ENCODE results near the gene WDR83.
"Not testable (repeated sequence)": the region's sequence is repeated elsewhere in the genome, so short reads cannot be mapped to it uniquely, and the experiment has no call there.

WDR83 gene

DNA sequence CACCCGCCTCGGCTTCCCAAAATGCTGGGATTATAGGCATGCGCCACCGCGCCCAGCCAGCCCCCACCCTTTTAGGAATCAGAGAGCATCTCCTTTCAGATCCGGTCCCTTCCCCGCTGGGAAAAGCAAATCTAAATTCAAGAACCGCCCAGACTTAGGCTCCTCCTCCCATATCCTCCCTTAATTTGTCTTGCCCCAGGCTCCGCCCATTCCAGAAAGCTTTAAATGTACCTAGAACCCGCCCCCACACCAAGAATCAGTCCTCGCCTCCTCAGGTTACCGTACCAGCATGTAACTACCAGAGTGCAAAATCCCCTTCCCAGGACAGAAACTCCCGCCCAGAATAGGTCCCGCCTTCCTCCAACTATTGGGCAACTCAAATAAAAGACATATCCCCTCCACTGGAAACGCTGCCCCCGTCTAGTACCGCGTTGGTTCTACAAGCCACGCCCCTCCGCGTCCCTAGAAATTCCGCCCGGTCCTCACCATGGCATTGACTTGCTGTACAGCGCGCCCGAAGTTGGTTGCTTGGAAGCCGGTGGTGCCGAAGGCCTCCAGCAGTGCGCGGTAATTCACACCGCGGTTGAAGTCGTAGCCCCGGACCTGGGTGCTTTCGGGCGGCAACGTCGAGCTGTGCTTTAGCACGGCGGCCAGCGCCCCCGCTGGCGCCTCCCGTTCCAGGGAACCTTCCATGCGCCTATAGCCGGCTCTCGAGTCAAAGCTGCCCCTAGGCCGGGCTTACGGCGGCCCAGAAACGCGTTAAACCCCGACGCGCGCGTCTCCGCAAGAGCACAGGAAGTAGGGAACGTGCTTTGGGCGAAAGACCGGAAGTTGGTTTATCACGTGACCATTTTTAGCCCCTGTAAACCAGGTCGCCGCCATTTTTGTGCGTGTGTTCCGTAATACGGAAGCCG, 14.7 kb downstream of the WDR83 start, which contains the start of gene DHPS:
Gene DHPS, minus strand, starts transcription at position 807 of the 914 bp plus-strand sequence. Its CDS starts 114 bp downstream, at position 693.
- H3K27ac Mint-ChIP-seq = peak within 1 kb of the TSS; percentile 95
- no peaks in the 10 kb centered on the region for H3K27me3 Mint-ChIP-seq
- H3K4me3 Mint-ChIP-seq = peak within 1 kb of the TSS; percentile 87
- no peaks in the 10 kb centered on the region for H3K9me3 Mint-ChIP-seq
- CTCF ChIA-PET = interaction anchor here (0.8 to 1.7 kb wide), 3 partner anchors 10 to 127 kb away, joined by 3 to 5 read pairs (median 3); no protein-coding TSS in a partner anchor
- peaks cover 28% of the 10 kb centered on the region for H3K4me1 Mint-ChIP-seq
- peaks cover 35% of the 10 kb centered on the region for H3K36me3 Mint-ChIP-seq
- peak; percentile 94 for DNase-seq

DNA sequence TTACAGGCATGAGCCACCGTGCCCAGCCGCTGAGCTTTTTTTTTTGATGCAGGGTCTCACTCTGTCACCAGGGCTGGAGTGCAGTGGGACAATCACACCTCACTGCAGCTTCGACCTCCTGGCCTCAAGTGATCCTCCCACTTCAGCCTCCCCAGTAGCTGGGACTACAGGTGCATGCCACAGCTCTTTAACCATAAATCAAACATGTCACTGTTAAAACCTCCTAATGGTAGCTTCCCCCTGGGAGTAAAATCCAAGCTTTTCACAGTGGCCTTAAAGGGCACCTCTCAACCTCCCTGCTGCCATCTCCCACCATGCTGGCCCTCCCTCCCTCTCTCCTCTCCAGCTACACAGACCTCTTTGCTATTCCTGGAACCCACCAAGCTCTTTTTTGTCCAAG, 19.2 kb downstream of the WDR83 start:
- peaks cover 7% of the 10 kb centered on the region for H3K36me3 Mint-ChIP-seq
- CTCF ChIA-PET = no interaction called here
- peaks cover 8% of the 10 kb centered on the region for H3K4me1 Mint-ChIP-seq
- H3K9me3 Mint-ChIP-seq = no peaks in the 10 kb centered on the region
- peak overlapping the region; percentile 61 for H3K27ac Mint-ChIP-seq
- no peak overlapping the region for H3K4me3 Mint-ChIP-seq
- H3K27me3 Mint-ChIP-seq = no peaks in the 10 kb centered on the region
- no peak for DNase-seq

DNA sequence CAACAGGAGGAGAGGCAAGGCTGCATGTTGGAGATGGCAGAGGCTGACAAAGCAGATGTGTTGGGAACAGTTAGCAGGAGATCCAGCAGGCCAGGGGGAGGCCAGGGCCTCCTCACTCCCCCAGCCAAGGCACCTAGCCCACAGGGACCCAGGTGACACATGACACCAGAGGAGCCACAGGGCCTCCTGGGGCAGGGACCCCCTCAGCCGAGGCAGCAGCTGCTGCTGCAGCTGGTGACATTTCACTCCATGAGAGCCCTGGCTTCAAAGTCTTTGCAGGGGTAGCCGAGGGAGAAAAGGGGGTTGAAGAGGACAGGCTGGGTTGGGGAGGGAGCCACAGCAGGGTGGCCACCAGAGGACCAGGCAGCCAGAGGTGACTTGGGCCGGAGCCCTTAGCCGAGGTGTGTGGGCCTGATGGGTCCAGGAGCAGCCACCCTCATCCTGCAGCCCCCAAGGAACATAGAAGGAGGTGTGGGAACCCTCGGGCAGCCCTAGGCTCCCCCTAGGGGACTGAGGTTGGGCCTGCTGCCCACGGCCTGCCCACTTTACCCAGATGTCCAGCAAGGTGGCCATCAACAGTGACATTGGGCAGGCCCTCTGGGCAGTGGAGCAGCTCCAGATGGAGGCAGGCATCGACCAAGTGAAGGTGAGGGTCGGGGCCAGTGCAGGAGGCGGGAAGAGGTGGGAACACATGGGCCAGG, 21.0 kb downstream of the WDR83 start, which contains the start of gene GNG14:
Gene GNG14, plus strand, starts transcription at position 503 of the 701 bp plus-strand sequence. Its CDS starts 51 bp downstream, at position 554.
- H3K4me3 Mint-ChIP-seq = no peak within 1 kb of the TSS
- H3K9me3 Mint-ChIP-seq = no peaks in the 10 kb centered on the region
- DNase-seq = no peak
- CTCF ChIA-PET = no interaction called here
- no peaks in the 10 kb centered on the region for H3K36me3 Mint-ChIP-seq
- peaks cover 4% of the 10 kb centered on the region for H3K4me1 Mint-ChIP-seq
- H3K27me3 Mint-ChIP-seq = no peaks in the 10 kb centered on the region
- no peak within 1 kb of the TSS for H3K27ac Mint-ChIP-seq

DNA sequence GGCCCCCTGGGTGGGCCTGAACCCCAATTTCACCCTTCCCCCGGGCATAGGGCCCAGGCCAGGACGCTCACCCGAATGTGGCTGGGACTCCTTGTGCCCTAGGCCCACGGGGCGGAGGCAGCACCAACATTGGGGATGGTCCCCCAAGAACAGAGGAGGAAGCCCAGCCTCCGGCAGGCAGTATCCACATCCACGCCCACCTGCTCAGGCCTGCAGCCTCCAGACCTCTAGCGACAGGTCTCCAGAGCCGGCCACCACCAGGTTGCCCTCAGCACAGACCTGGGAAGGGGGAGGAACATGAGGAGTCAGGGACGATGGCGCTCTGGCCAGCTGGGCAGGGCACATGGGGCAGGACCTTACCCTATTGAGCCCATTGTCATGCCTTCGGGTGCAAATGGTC, 22.4 kb downstream of the WDR83 start:
- H3K9me3 Mint-ChIP-seq = no peaks in the 10 kb centered on the region

DNA sequence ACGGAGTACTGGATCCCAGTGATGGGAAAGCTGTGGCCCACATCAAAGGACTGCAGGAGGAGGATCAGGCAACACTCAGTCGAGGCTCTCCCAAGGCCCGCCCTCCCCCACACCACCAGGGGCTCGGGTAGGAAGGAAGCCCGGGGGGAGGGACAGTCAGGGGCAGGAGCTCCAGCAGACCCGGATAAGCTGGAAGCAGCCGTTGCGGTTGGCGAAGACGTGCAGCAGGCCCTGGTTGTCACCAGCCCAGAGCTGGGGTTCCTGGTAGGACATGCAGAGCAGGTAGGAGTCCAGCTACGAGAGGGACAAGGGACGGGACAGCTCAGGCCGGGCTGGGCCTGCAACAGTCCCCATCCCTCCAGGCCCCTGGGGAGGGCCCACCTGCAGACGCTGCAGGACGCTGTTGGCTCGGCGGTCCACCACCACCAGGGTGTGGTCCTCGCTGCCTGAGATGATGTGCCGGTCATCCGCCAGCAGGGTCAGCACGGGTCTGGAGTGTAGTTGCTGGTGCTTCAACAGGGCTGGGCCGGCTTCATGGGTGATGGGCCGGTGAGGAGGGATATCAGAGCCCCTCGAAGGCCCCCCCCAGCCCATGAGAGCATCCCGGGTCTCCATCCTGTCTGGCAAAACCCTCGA, 23.1 kb downstream of the WDR83 start:
- Mint-ChIP-seq H3K36me3 (no peaks in the 10 kb centered on the region), H3K4me1 (peaks cover 4% of the 10 kb centered on the region), H3K4me3 (no peak overlapping the region), H3K27me3 (no peaks in the 10 kb centered on the region), H3K9me3 (no peaks in the 10 kb centered on the region), H3K27ac (no peak overlapping the region)
- CTCF ChIA-PET = interaction anchor here (0.8 kb wide), 1 partner anchor 18 kb away, joined by 3 read pairs; no protein-coding TSS in a partner anchor
- DNase-seq = no peak

More for the DNA sequence above, 22.4 kb downstream of the WDR83 start:
- no peaks in the 10 kb centered on the region for H3K27me3 Mint-ChIP-seq
- H3K4me1 Mint-ChIP-seq = no peaks in the 10 kb centered on the region
- CTCF ChIA-PET = no interaction called here
- H3K36me3 Mint-ChIP-seq = no peaks in the 10 kb centered on the region
- DNase-seq = no peak
- no peak overlapping the region for H3K4me3 Mint-ChIP-seq
- no peak overlapping the region for H3K27ac Mint-ChIP-seq

DNA sequence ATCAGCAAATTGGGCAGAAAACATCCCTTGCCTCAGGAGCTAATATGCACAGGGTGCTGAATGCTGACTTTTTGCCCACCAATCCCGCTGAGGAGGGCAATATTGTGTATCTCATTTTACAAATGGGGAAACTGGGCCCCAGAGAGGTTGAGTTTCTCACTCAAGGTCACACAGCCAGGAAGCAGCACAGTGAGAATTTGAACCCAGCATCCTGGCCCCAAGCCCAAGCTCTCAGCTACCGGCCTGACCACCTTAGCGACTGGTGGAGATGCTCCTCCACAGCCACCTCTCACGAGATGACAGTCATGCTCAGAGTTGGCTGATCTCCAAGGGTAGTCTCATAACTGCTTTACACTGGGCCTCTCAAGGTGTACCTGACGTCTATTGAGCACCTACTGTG, 26.4 kb downstream of the WDR83 start:
- Mint-ChIP-seq H3K4me1 (peaks cover 22% of the 10 kb centered on the region), H3K9me3 (no peaks in the 10 kb centered on the region), H3K36me3 (peaks cover 4% of the 10 kb centered on the region), H3K4me3 (no peak overlapping the region), H3K27me3 (no peaks in the 10 kb centered on the region), H3K27ac (no peak overlapping the region)
- no peak for DNase-seq
- CTCF ChIA-PET = interaction anchor here (0.7 to 1.0 kb wide), 2 partner anchors 12 to 100 kb away, joined by 3 read pairs; no protein-coding TSS in a partner anchor

DNA sequence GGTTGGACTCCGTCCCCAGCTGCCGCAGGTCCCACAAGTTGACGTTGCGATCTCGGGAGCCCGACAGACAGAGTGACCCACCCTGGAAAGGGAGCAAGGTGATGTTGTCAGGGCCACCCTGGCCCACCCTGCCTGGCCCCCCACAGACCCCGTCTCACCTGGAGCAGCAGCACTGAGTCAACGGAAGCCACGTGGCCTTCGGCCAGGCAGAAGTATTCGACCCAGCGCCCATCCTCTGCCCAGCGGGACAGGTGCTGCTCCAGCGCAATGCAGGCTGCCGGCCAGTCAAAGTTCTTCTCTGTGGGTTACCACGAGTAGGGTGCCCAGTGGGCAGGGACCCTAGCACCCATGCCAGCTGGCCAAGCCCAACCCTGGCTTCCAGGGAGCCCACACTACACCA, 28.0 kb downstream of the WDR83 start:
- DNase-seq = no peak
- Mint-ChIP-seq H3K36me3 (peaks cover 8% of the 10 kb centered on the region), H3K4me3 (peak overlapping the region; percentile 88), H3K9me3 (no peaks in the 10 kb centered on the region), H3K4me1 (peaks cover 24% of the 10 kb centered on the region), H3K27me3 (no peaks in the 10 kb centered on the region), H3K27ac (peak overlapping the region; percentile 49)
- CTCF ChIA-PET = interaction anchor here (0.9 kb wide), 1 partner anchor 16 kb away, joined by 3 read pairs; no protein-coding TSS in a partner anchor

DNA sequence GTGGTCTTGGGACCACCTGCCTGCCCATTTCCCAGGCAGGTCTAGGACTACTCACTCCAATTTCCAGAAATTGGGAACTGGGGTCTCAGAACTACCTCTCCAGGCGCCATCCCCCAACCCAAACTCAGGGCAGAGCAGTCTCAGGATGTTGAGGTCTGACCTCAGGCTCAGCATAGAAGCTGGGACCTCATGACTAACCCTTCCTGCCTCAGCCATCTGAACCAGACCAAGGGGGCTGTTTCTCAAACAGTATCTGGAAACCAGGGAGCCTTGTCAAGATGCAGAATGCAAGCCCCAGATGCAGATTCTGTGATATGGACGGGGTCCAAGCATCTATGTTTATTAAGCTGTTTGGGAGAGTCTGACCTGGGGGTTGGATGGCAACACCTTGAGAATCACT, 28.5 kb downstream of the WDR83 start:
- Mint-ChIP-seq H3K4me3 (peak overlapping the region; percentile 88), H3K27me3 (no peaks in the 10 kb centered on the region), H3K9me3 (no peaks in the 10 kb centered on the region), H3K27ac (no peak overlapping the region), H3K4me1 (peaks cover 24% of the 10 kb centered on the region), H3K36me3 (peaks cover 8% of the 10 kb centered on the region)
- DNase-seq = no peak
- CTCF ChIA-PET = interaction anchor here (0.8 to 0.9 kb wide), 3 partner anchors 17 to 27 kb away, joined by 3 to 4 read pairs (median 4); no protein-coding TSS in a partner anchor

DNA sequence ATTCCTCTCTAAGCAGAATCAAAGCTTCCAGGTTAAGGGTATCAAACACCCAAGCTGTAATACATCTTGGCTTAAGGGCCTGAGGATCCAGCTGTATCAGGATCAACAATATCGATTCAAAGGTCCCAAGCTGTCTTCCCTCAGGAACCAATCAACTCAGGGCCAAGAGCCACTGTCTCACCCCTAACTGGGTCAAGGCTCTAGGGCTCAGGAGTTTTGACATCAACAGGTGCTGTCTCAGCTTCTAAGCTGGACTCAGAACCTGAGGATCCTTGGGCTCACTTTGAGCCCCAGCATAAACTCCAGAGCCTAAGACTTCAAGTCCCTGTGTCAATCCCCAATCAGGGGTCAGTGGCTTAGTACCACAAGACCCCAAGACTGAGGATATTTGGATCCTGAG, 28.9 kb downstream of the WDR83 start:
- peaks cover 24% of the 10 kb centered on the region for H3K4me1 Mint-ChIP-seq
- CTCF ChIA-PET = interaction anchor here (0.8 to 0.9 kb wide), 3 partner anchors 17 to 26 kb away, joined by 3 to 4 read pairs (median 4); no protein-coding TSS in a partner anchor
- no peaks in the 10 kb centered on the region for H3K27me3 Mint-ChIP-seq
- H3K36me3 Mint-ChIP-seq = peaks cover 8% of the 10 kb centered on the region
- no peak overlapping the region for H3K27ac Mint-ChIP-seq
- H3K9me3 Mint-ChIP-seq = no peaks in the 10 kb centered on the region
- H3K4me3 Mint-ChIP-seq = peak overlapping the region; percentile 88
- no peak for DNase-seq

DNA sequence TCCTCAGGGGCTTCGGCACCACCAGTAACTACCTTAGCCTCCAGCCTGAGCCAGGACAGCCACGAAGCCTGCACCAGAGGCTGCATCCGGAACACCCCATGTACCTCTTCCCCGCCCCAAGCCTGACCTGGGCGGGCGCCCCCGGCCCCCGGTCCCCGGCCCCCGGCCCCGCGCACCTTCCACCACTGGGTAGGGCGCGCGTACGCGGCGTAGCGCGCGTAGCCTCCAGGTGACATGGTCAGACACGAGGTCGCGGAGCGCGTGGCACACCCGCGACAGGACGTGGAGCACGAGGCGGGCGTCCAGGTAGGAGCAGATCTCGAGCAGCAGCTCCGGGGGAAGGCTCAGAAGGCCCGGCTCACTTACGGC, 29.4 kb downstream of the WDR83 start:
- no peaks in the 10 kb centered on the region for H3K9me3 Mint-ChIP-seq

DNA sequence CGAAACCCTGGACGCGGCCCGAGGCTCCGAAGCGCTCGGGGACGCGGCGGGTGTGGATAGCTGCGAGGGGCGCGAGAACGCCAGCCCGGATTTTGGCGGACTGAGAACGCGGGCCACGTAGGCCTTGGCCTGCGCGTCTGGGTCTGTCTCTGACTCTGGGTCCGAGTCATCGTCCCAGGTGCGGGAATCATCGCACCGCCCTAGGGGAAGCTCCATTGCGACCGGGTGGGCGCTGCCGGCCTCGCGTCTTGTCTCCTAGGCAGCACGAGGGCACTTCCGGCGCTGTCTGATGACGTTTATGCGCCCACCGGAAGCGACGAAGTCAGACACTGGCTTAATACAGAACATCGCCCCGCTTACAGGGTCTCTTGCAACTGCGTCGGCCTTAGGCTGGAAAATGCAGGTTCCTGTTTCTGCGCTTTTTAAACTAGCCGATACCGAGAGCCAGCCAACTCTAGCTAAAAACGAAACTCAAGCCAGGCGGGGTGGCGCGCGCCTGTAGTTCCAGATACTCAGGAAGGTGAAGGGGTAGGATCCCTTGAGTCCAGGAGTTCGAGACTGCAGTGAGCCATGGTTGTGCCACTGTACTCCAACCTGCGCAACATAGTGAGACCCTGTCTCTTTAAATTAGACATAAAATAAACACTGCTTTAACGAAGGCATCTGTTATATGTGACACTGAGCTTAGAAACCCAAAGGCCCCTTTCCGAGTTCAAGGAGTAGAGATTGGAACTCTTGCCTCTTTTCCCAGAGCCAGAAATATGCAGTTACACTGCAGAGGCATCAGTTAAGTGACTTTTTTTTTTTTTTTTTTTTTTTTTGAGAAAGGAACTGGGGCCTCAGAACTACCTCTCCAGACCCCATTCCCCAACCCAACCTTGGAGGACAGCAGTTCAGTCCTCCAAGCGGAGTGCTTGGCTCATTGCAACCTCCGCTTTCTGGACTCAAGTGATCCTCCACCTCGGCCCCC, 30.0 kb downstream of the WDR83 start, which contains the start of gene FBXW9:
Gene FBXW9, minus strand, starts transcription at position 266 of the 970 bp plus-strand sequence. Its CDS starts 50 bp downstream, at position 216.
- DNase-seq = peak; percentile 99
- Mint-ChIP-seq H3K27me3 (no peaks in the 10 kb centered on the region), H3K4me3 (peak within 1 kb of the TSS; percentile 88), H3K9me3 (no peaks in the 10 kb centered on the region), H3K27ac (peak within 1 kb of the TSS; percentile 97), H3K36me3 (peaks cover 12% of the 10 kb centered on the region), H3K4me1 (peaks cover 24% of the 10 kb centered on the region)
- CTCF ChIA-PET = no interaction called here

More for the DNA sequence above, 29.4 kb downstream of the WDR83 start:
- peak overlapping the region; percentile 97 for H3K27ac Mint-ChIP-seq
- DNase-seq = peak; percentile 49
- peaks cover 12% of the 10 kb centered on the region for H3K36me3 Mint-ChIP-seq
- CTCF ChIA-PET = interaction anchor here (0.8 kb wide), 1 partner anchor 19 kb away, joined by 4 read pairs; no protein-coding TSS in a partner anchor
- H3K27me3 Mint-ChIP-seq = no peaks in the 10 kb centered on the region
- H3K4me1 Mint-ChIP-seq = peaks cover 24% of the 10 kb centered on the region
- H3K4me3 Mint-ChIP-seq = peak overlapping the region; percentile 88

DNA sequence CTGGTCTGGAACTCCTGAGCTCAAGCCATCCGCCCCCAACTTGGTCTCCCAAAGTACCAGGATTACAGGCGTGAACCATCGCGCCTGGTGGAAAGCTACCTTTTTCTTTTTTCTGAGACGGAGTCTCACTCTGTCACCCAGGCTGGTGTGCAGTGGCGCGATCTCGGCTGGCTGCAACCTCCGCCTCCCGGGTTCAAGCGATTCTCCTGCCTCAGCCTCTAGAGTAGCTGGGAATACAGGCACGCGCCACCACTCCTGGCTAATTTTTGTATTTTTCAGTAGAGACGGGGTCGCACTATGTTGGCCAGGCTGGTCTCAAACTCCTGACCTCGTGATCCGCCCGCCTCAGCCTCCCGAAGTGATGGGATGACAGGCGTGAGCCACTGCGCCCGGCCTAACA, 30.8 kb downstream of the WDR83 start:
- H3K9me3 Mint-ChIP-seq, CTCF ChIA-PET, H3K27me3 Mint-ChIP-seq, DNase-seq: not testable (repeated sequence)
- Mint-ChIP-seq H3K27ac (peak overlapping the region; percentile 81), H3K4me3 (peak overlapping the region; percentile 88), H3K36me3 (peaks cover 15% of the 10 kb centered on the region), H3K4me1 (peaks cover 24% of the 10 kb centered on the region)

DNA sequence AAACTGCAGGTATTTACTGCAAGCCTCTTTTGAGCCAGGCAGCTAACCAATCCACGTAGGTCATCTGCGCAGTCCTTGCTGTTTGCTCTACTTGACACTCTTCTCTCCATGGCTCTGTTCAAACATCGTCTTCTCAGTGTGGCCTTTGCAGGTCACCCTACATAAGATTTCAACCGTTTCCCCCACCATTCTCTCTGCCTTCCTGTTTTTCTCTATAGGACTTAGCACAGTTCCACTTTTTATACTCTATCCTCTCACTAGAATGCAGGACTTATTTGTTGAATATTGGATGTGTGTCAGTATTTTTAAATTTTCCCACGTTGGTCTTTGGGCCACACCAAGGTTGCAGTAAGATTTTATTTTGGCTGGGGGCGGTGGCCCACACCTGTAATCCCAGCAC, 31.5 kb downstream of the WDR83 start:
- H3K36me3 Mint-ChIP-seq = peaks cover 20% of the 10 kb centered on the region
- peak overlapping the region; percentile 64 for H3K27ac Mint-ChIP-seq
- DNase-seq = no peak
- peaks cover 24% of the 10 kb centered on the region for H3K4me1 Mint-ChIP-seq
- no peaks in the 10 kb centered on the region for H3K9me3 Mint-ChIP-seq
- no peaks in the 10 kb centered on the region for H3K27me3 Mint-ChIP-seq
- CTCF ChIA-PET = no interaction called here
- H3K4me3 Mint-ChIP-seq = peak overlapping the region; percentile 47
